Fibroblast of pulmonary artery (primary cell): ENCODE measurements around the gene SLC25A21.
"Not testable (repeated sequence)": the region's sequence is repeated elsewhere in the genome, so short reads cannot be mapped to it uniquely, and the experiment has no call there.

Experiments
- DNase-seq: peaks from one replicate; pipeline ENCODE4 v3.0.0-alpha.2; 2010; ENCODE audit warnings: low read depth
- H3K4me3 ChIP-seq: replicated peaks from 2 replicates; pipeline ENCODE4 v1.5.1; 2011; ENCODE audit warnings: low read depth, mild to moderate bottlenecking, control low read depth, low read length, moderate library complexity
- CTCF ChIP-seq: IDR thresholded peaks from 2 replicates; pipeline ENCODE4 v1.5.1; 2011; ENCODE audit warnings: mild to moderate bottlenecking, control low read depth, low read length, inconsistent platforms; ENCODE audit errors: missing control alignments

SLC25A21 gene

GRCh38 chr14:36910578-36910977 is 261.8 kb downstream of the SLC25A21 start:
- DNase-seq: no peak
- H3K4me3 ChIP-seq: no peak overlapping the region
- no peak for TF ChIP-seq CTCF

- DNase-seq: no peak
- H3K4me3 ChIP-seq: no peak overlapping the region
- TF ChIP-seq CTCF: no peak
Observed at GRCh38 chr14:36905272-36905888, 267.0 kb downstream of the SLC25A21 start.

GRCh38 chr14:36901861-36902260 is 270.5 kb downstream of the SLC25A21 start:
- DNase-seq: peak; percentile 1
- H3K4me3 ChIP-seq: no peak overlapping the region
- TF ChIP-seq CTCF: no peak

GRCh38 chr14:36900846-36901245 is 271.6 kb downstream of the SLC25A21 start:
- DNase-seq: no peak
- H3K4me3 ChIP-seq: no peak overlapping the region
- TF ChIP-seq CTCF: no peak

GRCh38 chr14:36896300-36896699 is 276.1 kb downstream of the SLC25A21 start:
- not testable (repeated sequence) for DNase-seq, H3K4me3 ChIP-seq

- no peak for TF ChIP-seq CTCF
- H3K4me3 ChIP-seq: no peak overlapping the region
- DNase-seq: no peak
Observed at GRCh38 chr14:36884049-36884448, 288.4 kb downstream of the SLC25A21 start.

- DNase-seq: no peak
- H3K4me3 ChIP-seq: no peak overlapping the region
- TF ChIP-seq CTCF: no peak
Observed at GRCh38 chr14:36880276-36880675, 292.1 kb downstream of the SLC25A21 start.

GRCh38 chr14:36879558-36879957 is 292.8 kb downstream of the SLC25A21 start:
- TF ChIP-seq CTCF: no peak
- no peak overlapping the region for H3K4me3 ChIP-seq
- no peak for DNase-seq
